Measurements from ENCODE around the gene PAQR6. TPM values are rescaled to one million over a fixed set of nuclear protein-coding genes. Genes with fewer than 3 reads are reported as not detected.
A peak's percentile ranks its signal among the peaks of the same experiment; 100 is the strongest.

PAQR6 gene
- total RNA-seq, 1 donor from 2014 or later, result 2.0 TPM

GRCh38 chr1:156196445-156196844, 51.4 kb downstream of the PAQR6 start:
- no peak for TF ChIP-seq POLR2AphosphoS5 (IDR thresholded peaks at IDR 0.05; ENCODE audit: insufficient read depth in 1 of 2, low read depth in 1 of 2)
- no peak for TF ChIP-seq POLR2A (IDR thresholded peaks at IDR 0.05)
- TF ChIP-seq CTCF (IDR thresholded peaks at IDR 0.05), result no peak
- Histone ChIP-seq H3K4me1 (peaks cover 43% of the 10 kb centered on the region), H3K4me3 (no peak overlapping the region), H3K9me3 (no peaks in the 10 kb centered on the region), H3K36me3 (peaks cover 0 to 24% of the 10 kb centered on the region in 2 donors), H3K27me3 (no peaks in the 10 kb centered on the region), H3K27ac (no peak overlapping the region)
- DNase-seq (ENCODE audit: extremely low spot score in 2 of 2), result no peak
- intact Hi-C loops (cut with DNase I), result no loop called here

GRCh38 chr1:156195853-156196252, 52.0 kb downstream of the PAQR6 start:
- no peak for DNase-seq (ENCODE audit: extremely low spot score in 2 of 2)
- peaks cover 0 to 24% of the 10 kb centered on the region in 2 donors for H3K36me3 ChIP-seq
- H3K9me3 ChIP-seq, result no peaks in the 10 kb centered on the region
- peaks cover 43% of the 10 kb centered on the region for H3K4me1 ChIP-seq
- TF ChIP-seq CTCF (IDR thresholded peaks at IDR 0.05), result no peak
- TF ChIP-seq POLR2A (IDR thresholded peaks at IDR 0.05), result no peak
- TF ChIP-seq POLR2AphosphoS5 (IDR thresholded peaks at IDR 0.05; ENCODE audit: insufficient read depth in 1 of 2, low read depth in 1 of 2), result no peak
- intact Hi-C loops (cut with DNase I), result no loop called here
- no peak overlapping the region for H3K27ac ChIP-seq
- no peaks in the 10 kb centered on the region for H3K27me3 ChIP-seq
- no peak overlapping the region for H3K4me3 ChIP-seq

GRCh38 chr1:156194300-156194652, 53.6 kb downstream of the PAQR6 start:
- no peak for DNase-seq (ENCODE audit: extremely low spot score in 2 of 2)
- Histone ChIP-seq H3K4me1 (peaks cover 43% of the 10 kb centered on the region), H3K9me3 (no peaks in the 10 kb centered on the region), H3K27me3 (no peaks in the 10 kb centered on the region), H3K36me3 (peaks cover 0 to 14% of the 10 kb centered on the region in 2 donors), H3K27ac (peak overlapping the region; percentile 83), H3K4me3 (peak overlapping the region; percentile 92 to 96)
- intact Hi-C loops (cut with DNase I), result no loop called here
- no peak for TF ChIP-seq POLR2A (IDR thresholded peaks at IDR 0.05)
- TF ChIP-seq POLR2AphosphoS5 (IDR thresholded peaks at IDR 0.05; ENCODE audit: insufficient read depth in 1 of 2, low read depth in 1 of 2), result no peak
- TF ChIP-seq CTCF (IDR thresholded peaks at IDR 0.05), result no peak

GRCh38 chr1:156193488-156194299, 54.2 kb downstream of the PAQR6 start, which contains the start of gene SLC25A44:
TSS of gene SLC25A44 (plus strand) at chr1:156194104. CDS start at chr1:156199848, 5,744 bp downstream.
- Histone ChIP-seq H3K27me3 (no peaks in the 10 kb centered on the region), H3K4me1 (peaks cover 43% of the 10 kb centered on the region), H3K9me3 (no peaks in the 10 kb centered on the region), H3K27ac (peak within 1 kb of the TSS; percentile 83), H3K4me3 (peak within 1 kb of the TSS; percentile 92 to 96), H3K36me3 (peaks cover 0 to 14% of the 10 kb centered on the region in 2 donors)
- peak in 1 of 2 donors; percentile 99 for DNase-seq (ENCODE audit: extremely low spot score in 2 of 2)
- TF ChIP-seq POLR2AphosphoS5 (IDR thresholded peaks at IDR 0.05; ENCODE audit: insufficient read depth in 1 of 2, low read depth in 1 of 2), result peak; percentile 87 to 99
- peak; percentile 25 to 48 (median 45) for TF ChIP-seq CTCF (IDR thresholded peaks at IDR 0.05)
- peak in 1 of 2 donors; percentile 34 for TF ChIP-seq POLR2A (IDR thresholded peaks at IDR 0.05)
- intact Hi-C loops (cut with DNase I), result no loop called here

Other genes starting within 250 kb of the PAQR6 start
- gene SSR2, start 227.1 kb downstream of the PAQR6 start, total RNA-seq, result 187 TPM
- gene UBQLN4, start 194.3 kb downstream of the PAQR6 start, total RNA-seq, result 27.0 TPM
- gene LAMTOR2, start 193.3 kb downstream of the PAQR6 start, total RNA-seq, result 73.9 TPM
- 52.1 TPM for gene RAB25, start 186.9 kb downstream of the PAQR6 start, total RNA-seq
- gene MEX3A, start 165.6 kb downstream of the PAQR6 start, total RNA-seq, result 1.2 TPM
- 436 TPM for gene LMNA, start 133.3 kb downstream of the PAQR6 start, total RNA-seq
- gene SEMA4A, start 94.5 kb downstream of the PAQR6 start, total RNA-seq, result 18.7 TPM
- gene SLC25A44, start 54.0 kb downstream of the PAQR6 start, total RNA-seq, result 14.0 TPM
- 44.7 TPM for gene PMF1, start 35.0 kb downstream of the PAQR6 start, total RNA-seq
- not detected for gene BGLAP, start 5.9 kb downstream of the PAQR6 start, total RNA-seq
- 57.7 TPM for gene SMG5, start 34.8 kb upstream of the PAQR6 start, total RNA-seq
- 27.3 TPM for gene TMEM79, start 36.3 kb upstream of the PAQR6 start, total RNA-seq
- gene GLMP, start 47.6 kb upstream of the PAQR6 start, total RNA-seq, result 36.1 TPM
- not detected for gene VHLL, start 51.3 kb upstream of the PAQR6 start, total RNA-seq
- gene CCT3, start 90.2 kb upstream of the PAQR6 start, total RNA-seq, result 186 TPM
- not detected for gene TSACC, start 90.5 kb upstream of the PAQR6 start, total RNA-seq
- gene RHBG, start 121.2 kb upstream of the PAQR6 start, total RNA-seq, result not detected